ENCODE measurements around the gene DLX1. TPM values are rescaled to one million over a fixed set of nuclear protein-coding genes. Genes with fewer than 3 reads are reported as not detected.
A peak's percentile ranks its signal among the peaks of the same experiment; 100 is the strongest.

DLX1 gene
- total and polyA plus RNA-seq, 2 of the 8 experiments (the other 6 are each of a cell fraction or from before 2014, with no cell fraction given), result 0.11 TPM; not detected in 1

DNA sequence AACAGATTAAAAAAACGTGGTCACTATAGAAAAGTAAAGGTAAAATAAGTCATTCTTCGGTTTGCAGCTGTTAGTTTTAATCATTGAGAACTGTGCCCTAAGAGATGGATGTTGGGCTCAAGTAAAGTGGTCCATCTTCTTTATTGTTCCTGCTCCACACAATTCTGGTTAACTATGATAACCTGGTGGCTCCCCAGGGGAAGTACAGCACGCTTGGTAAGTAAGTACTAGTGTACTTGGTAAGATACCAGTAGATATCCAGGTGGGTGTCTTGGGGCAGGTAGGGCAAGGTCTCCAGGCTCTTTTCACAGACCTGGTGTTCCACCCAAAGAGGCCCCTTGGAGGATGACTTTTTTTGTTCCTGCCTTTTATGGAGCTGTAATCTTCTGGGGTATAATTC lies 49.0 kb downstream of the DLX1 start:
- Histone ChIP-seq H3K27me3 (replicated peaks in 1 of 4; ENCODE audit: control insufficient read depth in 3 of 4, extremely low read depth in 1 of 4, insufficient read depth in 3 of 4, low read length in 3 of 4) (no peaks in the 10 kb centered on the region; a peak in 2 of 7 replicates), H3K4me3 (ENCODE audit: extremely low read depth in 1 of 4, insufficient read depth in 2 of 4, low read depth in 3 of 4, low read length in 4 of 4) (no peak overlapping the region), H3K27ac (ENCODE audit: low read depth, low read length) (no peak overlapping the region), H4K5ac (ENCODE audit: insufficient read length, low read depth, low read length) (no peak overlapping the region), H2BK120ac (replicated peaks; ENCODE audit: low read depth, low read length) (no peak overlapping the region), H2AK5ac (ENCODE audit: low read depth, low read length) (no peak overlapping the region), H3K9me3 (ENCODE audit: insufficient read depth in 2 of 2, low read depth in 1 of 2, low read length in 1 of 2) (no peaks in the 10 kb centered on the region), H2BK15ac (ENCODE audit: low read length) (no peak overlapping the region), H4K8ac (ENCODE audit: extremely low read depth, insufficient read depth, low read length) (no peak overlapping the region), H3K18ac (ENCODE audit: extremely low read depth, low read length) (no peak overlapping the region), H2BK12ac (ENCODE audit: low read depth, low read length) (no peak overlapping the region), H3K56ac (replicated peaks; ENCODE audit: insufficient read length, low read depth, low read length) (no peak overlapping the region), H2BK5ac (ENCODE audit: low read depth, low read length) (no peak overlapping the region), H2AFZ (ENCODE audit: low read length) (no peak overlapping the region), H3K23me2 (ENCODE audit: low read depth, low read length) (no peaks in the 10 kb centered on the region), H4K20me1 (replicated peaks in 1 of 2; ENCODE audit: control insufficient read depth in 1 of 2, insufficient read depth in 2 of 2, low read length in 2 of 2) (no peaks in the 10 kb centered on the region), H3K23ac (ENCODE audit: insufficient read length) (no peak overlapping the region), H3K79me2 (ENCODE audit: control insufficient read depth in 1 of 2, insufficient read depth in 2 of 2, low read length in 2 of 2) (no peaks in the 10 kb centered on the region), H3K4me2 (ENCODE audit: insufficient read depth in 1 of 2, low read depth in 2 of 2, low read length in 2 of 2) (no peak overlapping the region), H4K91ac (replicated peaks; ENCODE audit: insufficient read length, low read length) (no peak overlapping the region), H3K9ac (replicated peaks in 1 of 4; ENCODE audit: extremely low read depth in 1 of 4, low read depth in 3 of 4, low read length in 3 of 4) (no peak overlapping the region), H3K36me3 (ENCODE audit: control insufficient read depth in 2 of 4, insufficient read depth in 4 of 4, low read length in 3 of 4) (no peaks in the 10 kb centered on the region), H3K14ac (ENCODE audit: insufficient read length) (no peak overlapping the region), H3K4ac (replicated peaks; ENCODE audit: insufficient read length, low read depth, low read length) (no peak overlapping the region), H3K79me1 (ENCODE audit: low read depth, low read length) (no peaks in the 10 kb centered on the region), H3K4me1 (replicated peaks in 1 of 4; ENCODE audit: control insufficient read depth in 3 of 4, insufficient read depth in 4 of 4, low read length in 3 of 4) (peaks cover 0 to 15% (median 9%) of the 10 kb centered on the region in 4 experiments; a peak in 5 of 7 replicates), H2BK20ac (ENCODE audit: low read length) (no peak overlapping the region)
- DNase-seq (ENCODE audit: low read depth in 1 of 2, low spot score in 2 of 2) (no peak), FAIRE-seq (peak; percentile 39)
- CTCF ChIA-PET (ENCODE audit: partially characterized antibody), result interaction anchor here (1.3 kb wide), 1 partner anchor 327 kb away, joined by 5 read pairs; no protein-coding TSS in a partner anchor
- WGBS, 2 experiments (ENCODE audit: extremely low coverage in 1 of 2, insufficient coverage in 1 of 2, insufficient read length in 1 of 2, insufficient replicate concordance in 2 of 2, low coverage in 1 of 2, low lambda C conversion rate in 2 of 2, missing lambda C conversion rate in 1 of 2), result 86% methylated on average over 3 of the region's 3 CpGs; no CpG with 5 or more reads in 1 of the 2 experiments
- POLR2A ChIA-PET (ENCODE audit: partially characterized antibody), result no interaction called here
- TF ChIP-seq ASH2L (IDR thresholded peaks at IDR 0.05; ENCODE audit: low read length) (no peak), RNF2 (IDR thresholded peaks at IDR 0.05; ENCODE audit: borderline replicate concordance, low read depth, low read length, missing control alignments, poor library complexity, severe bottlenecking) (no peak)

Data from H1 (cell line).